ENCODE measurements around the gene PPAN.
A peak's percentile ranks its signal among the peaks of the same experiment; 100 is the strongest.

The PPAN gene

GRCh38 chr19:10096615-10096963 lies 9.6 kb upstream of the PPAN start (continued):
- TF ChIP-seq ZNF561 (tag by site-specific recombination; IDR thresholded peaks at IDR 0.05; ENCODE audit: borderline replicate concordance) (0 out of 2 replicates have a peak, but pooled peaks have one; percentile 4), GLIS2 (tag by site-specific recombination; IDR thresholded peaks at IDR 0.05) (no peak), ZNF302 (tag by site-specific recombination; IDR thresholded peaks at IDR 0.05; ENCODE audit: low read depth) (no peak), ZNF24 (tag by site-specific recombination; IDR thresholded peaks at IDR 0.05) (no peak), SP3 (tag by site-specific recombination; IDR thresholded peaks at IDR 0.05) (no peak), ZFP69B (tag by site-specific recombination; IDR thresholded peaks at IDR 0.05) (0 out of 2 replicates have a peak, but pooled peaks have one; percentile 7), ZXDB (tag by site-specific recombination; IDR thresholded peaks at IDR 0.05) (peak; percentile 8; the same call in 1 of the 2 replicates), ZNF114 (tag by site-specific recombination; IDR thresholded peaks at IDR 0.05) (no peak)

GRCh38 chr19:10100163-10100785 lies 5.9 kb upstream of the PPAN start:
- no peak for TF ChIP-seq ZNF660 (tag by site-specific recombination; IDR thresholded peaks at IDR 0.05)
- TF ChIP-seq ZNF274 (IDR thresholded peaks at IDR 0.05; ENCODE audit: low read length): no peak
- TF ChIP-seq ZNF274 (tag by site-specific recombination; IDR thresholded peaks at IDR 0.05; ENCODE audit: borderline replicate concordance): no peak
- TF ChIP-seq ZNF394 (tag by site-specific recombination; IDR thresholded peaks at IDR 0.05; ENCODE audit: borderline replicate concordance): no peak
- TF ChIP-seq ZFP41 (tag by site-specific recombination; IDR thresholded peaks at IDR 0.05; ENCODE audit: borderline replicate concordance): no peak
- no peak for TF ChIP-seq ZNF266 (tag by site-specific recombination; IDR thresholded peaks at IDR 0.05; ENCODE audit: low read depth)
- TF ChIP-seq ZNF121 (tag by site-specific recombination; IDR thresholded peaks at IDR 0.05): peak; percentile 84
- no peak for TF ChIP-seq ZIC2 (tag by site-specific recombination; IDR thresholded peaks at IDR 0.05)
- TF ChIP-seq KLF1 (tag by site-specific recombination; IDR thresholded peaks at IDR 0.05): no peak
- ChIA-PET CTCF (interaction anchor here (0.6 to 2.2 kb wide), 8 partner anchors 7 to 291 kb away, joined by 3 to 11 read pairs (median 4); no protein-coding TSS in a partner anchor), POLR2A (interaction anchor here (0.6 to 1.4 kb wide), 2 partner anchors 10 to 12 kb away, joined by 4 read pairs; no protein-coding TSS in a partner anchor)
- no peak overlapping the region for H3K27ac ChIP-seq (ENCODE audit: extremely low read depth, low read depth, low read length)
- H3K36me3 ChIP-seq (ENCODE audit: control insufficient read depth in 2 of 2, insufficient read depth in 1 of 2, low read length in 2 of 2): no peaks in the 10 kb centered on the region
- H3K4me1 ChIP-seq (ENCODE audit: control insufficient read depth, insufficient read depth, low read length): no peaks in the 10 kb centered on the region
- H3K9me3 ChIP-seq (ENCODE audit: control insufficient read depth, insufficient read depth, low read depth, low read length): no peaks in the 10 kb centered on the region
- H3K4me3 ChIP-seq (ENCODE audit: low read depth, low read length): no peak overlapping the region

- Histone ChIP-seq H3K4me1 (ENCODE audit: control insufficient read depth, insufficient read depth, low read length) (no peaks in the 10 kb centered on the region), H3K9me3 (ENCODE audit: control insufficient read depth, insufficient read depth, low read depth, low read length) (no peaks in the 10 kb centered on the region), H3K27ac (ENCODE audit: extremely low read depth, low read depth, low read length) (no peak overlapping the region), H3K4me3 (ENCODE audit: low read depth, low read length) (no peak overlapping the region), H3K36me3 (ENCODE audit: control insufficient read depth in 2 of 2, insufficient read depth in 1 of 2, low read length in 2 of 2) (peaks cover 0 to 8% of the 10 kb centered on the region in 2 experiments; a peak in 1 of 3 replicates)
- CTCF ChIA-PET: interaction anchor here (0.6 to 1.0 kb wide), 4 partner anchors 11 to 150 kb away, joined by 3 to 4 read pairs (median 4); no protein-coding TSS in a partner anchor
- POLR2A ChIA-PET: interaction anchor here (1.3 kb wide), 1 partner anchor 11 kb away, joined by 5 read pairs; no protein-coding TSS in a partner anchor
- TF ChIP-seq WT1 (tag by site-specific recombination; IDR thresholded peaks at IDR 0.05) (no peak), ZNF768 (tag by site-specific recombination; IDR thresholded peaks at IDR 0.05) (peak; percentile 92; the same call in 1 of the 2 replicates), ZNF18 (tag by site-specific recombination; IDR thresholded peaks at IDR 0.05) (no peak), ZNF324 (tag by site-specific recombination; IDR thresholded peaks at IDR 0.05) (no peak), SP7 (tag by site-specific recombination; IDR thresholded peaks at IDR 0.05) (no peak)
Observed at GRCh38 chr19:10102787-10103236, 3.4 kb upstream of the PPAN start.
